Activated CD8-positive, alpha-beta memory T cell treated with anti-CD3 and anti-CD28 coated beads for 36 hours (primary cell): Measurements from ENCODE around the gene TSTD2. TPM values are rescaled to one million over a fixed set of nuclear protein-coding genes. Genes with fewer than 3 reads are reported as not detected.

ENCODE experiments used
- CTCF ChIA-PET: fragments of 350-600 bp; sonication (Branson Sonifier 250); formaldehyde crosslinking; loops from one replicate; lab custom pipeline; 2021; ENCODE audit warnings: antibody characterized with exemption; lab: Charles Lee
- POLR2A ChIA-PET: fragments of 350-600 bp; sonication (Branson Sonifier 250); formaldehyde crosslinking; loops from one replicate; lab custom pipeline; 2021; ENCODE audit warnings: antibody characterized with exemption; lab: Charles Lee
- total RNA-seq, 2 experiments: library from RNA; stranded (reverse); gene quantifications; one replicate each; pipeline ENCODE4 v1.2.3, GENCODE V29; 2021

Gene TSTD2
- total RNA-seq, result 10 to 100 TPM; 14.5 to 16.3 TPM

DNA sequence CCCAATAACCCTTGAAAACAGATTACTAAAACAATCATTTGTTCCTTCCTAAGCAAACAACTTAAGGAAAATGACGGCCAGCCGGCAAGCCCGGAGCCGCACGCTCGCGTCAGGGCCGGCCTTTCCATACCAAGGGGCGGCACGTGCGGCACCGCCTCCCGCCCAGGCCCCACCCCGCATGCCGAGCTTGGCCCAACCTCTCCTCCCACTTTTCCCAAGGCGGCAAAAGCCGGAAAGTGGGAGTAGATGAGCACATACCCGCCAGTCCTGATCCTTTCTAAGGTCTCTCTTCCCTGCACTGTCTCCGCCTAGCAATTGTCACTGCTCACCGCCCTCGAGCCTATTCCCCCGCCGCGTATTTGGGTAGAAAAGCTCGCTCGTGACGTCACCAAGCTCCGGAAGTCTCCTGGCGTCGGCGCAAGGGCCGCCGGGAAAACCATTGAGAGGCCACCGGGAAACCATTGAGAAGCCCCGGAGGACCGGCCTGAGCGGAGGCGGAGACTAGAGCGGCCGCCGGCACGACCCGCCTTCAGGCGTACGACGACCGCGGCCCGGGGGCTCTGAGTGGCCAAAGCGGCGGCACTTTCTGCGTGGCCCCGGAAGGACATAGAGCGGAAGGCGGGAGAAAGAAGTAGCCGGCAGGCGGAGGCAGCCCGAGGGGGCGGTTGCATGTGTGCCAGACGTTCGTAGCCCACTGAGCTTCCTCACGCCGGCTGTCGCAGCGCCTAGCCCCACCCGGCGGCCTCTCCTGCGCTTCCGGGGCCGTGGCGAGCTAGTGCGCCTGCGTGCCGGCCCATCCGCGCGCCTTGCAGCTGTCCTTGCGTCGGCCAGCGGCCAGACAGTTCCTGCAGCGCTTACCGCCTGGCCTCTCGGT, at the start of gene TSTD2, which contains the start of gene NCBP1:
TSTD2 (minus strand) TSS at position 384 of the 874 bp plus-strand sequence. CDS start 5,806 bp downstream, outside the sequence.
NCBP1 (plus strand) TSS at position 837 of the 874 bp plus-strand sequence. CDS start 61 bp downstream, outside the sequence.
- CTCF ChIA-PET, result interaction anchor here (0.6 to 1.8 kb wide), 4 partner anchors 14 to 289 kb away, joined by 3 to 7 read pairs (median 3); partner anchors contain the start of gene TRMO
- POLR2A ChIA-PET, result interaction anchor here (0.6 to 1.5 kb wide), 9 partner anchors 12 to 804 kb away, joined by 3 to 7 read pairs (median 4); partner anchors contain the start of gene XPA

GRCh38 chr9:97682242-97682641, 49.1 kb upstream of the TSTD2 start:
- ChIA-PET CTCF (no interaction called here), POLR2A (no interaction called here)

DNA sequence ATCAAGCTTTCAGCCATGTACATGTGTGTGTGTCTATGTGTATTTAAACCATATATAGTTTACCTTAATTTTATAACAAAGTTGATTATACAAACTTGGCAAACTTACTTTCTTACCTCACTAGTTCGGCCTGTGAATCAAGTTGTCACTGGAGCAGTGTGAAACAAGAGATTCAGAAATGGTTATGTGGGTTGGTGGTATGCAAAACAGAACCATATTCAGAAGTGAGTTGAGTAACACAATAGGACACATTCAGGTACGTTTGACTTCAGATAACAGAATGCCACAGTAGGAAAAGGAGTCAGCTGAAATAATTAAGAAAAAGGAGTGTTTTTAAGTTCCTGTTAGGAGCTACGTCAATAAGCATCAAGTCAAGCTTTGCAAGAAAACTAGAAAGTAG, 42.5 kb upstream of the TSTD2 start:
- CTCF ChIA-PET, result no interaction called here
- POLR2A ChIA-PET, result no interaction called here

DNA sequence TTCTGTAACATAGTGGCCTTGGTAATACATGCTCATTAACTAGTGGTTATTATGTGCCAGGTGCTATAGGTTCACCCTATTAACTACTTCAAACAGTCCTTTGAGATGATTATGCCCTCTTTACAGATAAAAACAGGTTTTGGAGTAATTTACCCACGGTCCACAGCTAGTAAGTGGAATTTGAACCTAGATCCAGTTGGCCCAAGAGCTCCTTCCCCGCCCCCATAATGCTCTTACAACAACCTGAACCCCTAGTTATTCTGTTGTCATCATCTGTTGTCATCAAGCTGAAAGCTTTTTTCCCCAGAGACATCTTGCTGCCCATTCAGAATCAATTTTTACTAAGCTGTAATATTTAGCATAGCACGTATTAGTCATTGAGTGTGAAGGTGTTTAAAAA, 40.8 kb upstream of the TSTD2 start:
- CTCF ChIA-PET, result no interaction called here
- POLR2A ChIA-PET, result no interaction called here

DNA sequence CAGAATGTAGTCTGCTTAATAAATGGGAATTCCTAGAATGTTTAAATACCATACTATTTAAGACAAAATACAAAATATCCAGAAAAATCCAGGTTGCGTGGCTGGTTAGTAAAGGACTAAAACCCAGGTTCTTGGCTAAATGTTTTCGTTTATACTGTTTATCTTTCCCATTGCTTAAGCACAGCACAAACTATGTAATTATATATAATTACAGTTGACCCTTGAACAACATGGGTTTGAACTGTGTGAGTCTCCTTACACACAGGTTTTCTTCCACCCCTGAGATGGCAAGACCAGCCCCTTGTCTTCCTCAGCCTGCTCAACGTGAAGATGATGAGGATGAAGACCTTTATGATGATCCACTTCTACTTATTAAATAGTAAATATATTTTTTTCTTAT, 39.2 kb upstream of the TSTD2 start:
- ChIA-PET CTCF (no interaction called here), POLR2A (no interaction called here)

- ChIA-PET POLR2A (no interaction called here), CTCF (interaction anchor here (1.0 kb wide), 1 partner anchor 23 kb away, joined by 3 read pairs; no protein-coding TSS in a partner anchor)
Measured at GRCh38 chr9:97670586-97670985, 37.4 kb upstream of the TSTD2 start.

DNA sequence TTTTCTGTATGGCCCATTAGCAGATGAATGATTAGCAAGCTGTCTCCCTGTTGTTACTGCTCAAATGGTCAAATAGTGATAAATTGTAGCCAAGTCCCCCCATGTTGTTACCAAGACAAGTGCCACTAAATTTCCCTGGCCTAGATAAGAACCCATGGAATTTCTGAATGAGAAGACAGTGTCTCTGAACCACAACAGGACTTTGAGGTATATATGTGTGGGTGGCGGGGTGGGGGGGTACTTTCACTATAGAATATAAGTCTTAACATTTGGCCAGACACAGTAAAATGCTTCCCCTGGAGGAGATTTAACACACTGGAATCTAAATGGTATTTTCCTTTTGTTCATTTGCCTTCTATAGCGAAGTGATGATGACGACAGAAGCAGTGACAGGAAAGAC, 35.3 kb upstream of the TSTD2 start:
- CTCF ChIA-PET, result no interaction called here

GRCh38 chr9:97666907-97667686, 33.9 kb upstream of the TSTD2 start:
- ChIA-PET POLR2A (no interaction called here), CTCF (no interaction called here)

More for the DNA sequence above, 35.3 kb upstream of the TSTD2 start:
- POLR2A ChIA-PET, result no interaction called here

- CTCF ChIA-PET, result no interaction called here
- POLR2A ChIA-PET, result no interaction called here
Measured at GRCh38 chr9:97665742-97666141, 32.6 kb upstream of the TSTD2 start.

GRCh38 chr9:97660847-97661246, 27.7 kb upstream of the TSTD2 start:
- CTCF ChIA-PET, result no interaction called here
- POLR2A ChIA-PET, result interaction anchor here (0.6 kb wide), 1 partner anchor 187 kb away, joined by 4 read pairs; no protein-coding TSS in a partner anchor

DNA sequence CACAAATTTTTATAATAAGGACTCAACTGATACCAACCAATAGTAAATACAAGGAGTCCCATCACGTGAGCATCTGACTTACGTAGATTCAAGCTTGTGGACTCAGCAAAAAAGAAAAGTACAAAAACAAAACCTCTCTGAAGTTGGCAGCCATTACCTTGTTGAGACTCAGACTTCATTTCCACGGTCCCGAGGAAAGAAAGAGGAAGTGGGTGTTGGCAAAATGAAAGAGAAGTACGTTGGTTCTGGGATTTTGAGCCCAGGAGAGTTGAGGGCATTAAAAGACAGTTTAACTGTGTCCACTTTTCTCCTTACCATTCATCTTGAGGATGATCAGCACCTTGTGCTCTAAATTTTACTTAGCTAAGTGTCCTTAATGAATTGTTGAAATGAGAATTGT, 27.2 kb upstream of the TSTD2 start:
- ChIA-PET POLR2A (no interaction called here), CTCF (no interaction called here)

DNA sequence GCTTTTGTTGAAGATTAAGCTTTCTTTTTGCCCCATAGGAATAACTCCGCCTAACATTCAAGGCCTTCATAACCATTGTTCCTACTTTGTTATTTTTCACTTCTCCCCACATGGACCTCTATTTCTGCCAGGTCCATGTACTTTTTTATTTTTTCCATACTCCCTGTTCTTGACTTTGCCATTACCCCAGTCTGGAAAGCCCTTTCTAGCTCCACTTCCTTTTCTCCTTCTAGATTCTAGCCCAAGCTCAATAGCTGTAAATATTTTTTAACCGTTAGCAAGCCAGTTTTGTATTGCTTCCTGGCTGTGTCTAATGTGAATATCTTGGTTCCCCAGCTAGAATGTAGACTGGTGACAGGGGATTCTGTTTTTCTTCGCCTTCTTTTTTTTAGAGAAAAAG, 26.6 kb upstream of the TSTD2 start:
- CTCF ChIA-PET, result no interaction called here
- POLR2A ChIA-PET, result no interaction called here

- ChIA-PET CTCF (no interaction called here), POLR2A (no interaction called here)
Measured at GRCh38 chr9:97658707-97659106, 25.5 kb upstream of the TSTD2 start.

DNA sequence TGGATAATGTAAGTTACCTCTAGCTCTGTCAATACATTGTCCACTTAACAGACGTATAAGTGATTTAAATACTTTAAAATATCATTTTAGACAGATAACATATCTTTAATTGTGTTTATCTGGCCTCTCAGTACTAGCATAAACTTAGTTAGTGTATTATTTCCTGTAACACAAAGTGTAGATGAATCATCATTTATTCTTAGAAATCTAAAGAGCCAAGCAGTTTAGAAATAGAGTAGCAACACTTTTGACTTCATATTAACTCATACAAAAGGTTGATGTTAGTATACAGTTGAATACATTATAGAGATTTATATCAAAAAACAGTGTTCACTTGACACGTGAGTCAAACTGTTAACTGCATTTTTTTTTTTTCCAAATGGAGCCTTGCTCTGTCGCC, 18.5 kb upstream of the TSTD2 start:
- ChIA-PET POLR2A (no interaction called here), CTCF (interaction anchor here (0.6 kb wide), 1 partner anchor 378 kb away, joined by 4 read pairs; no protein-coding TSS in a partner anchor)

- POLR2A ChIA-PET, result no interaction called here
- CTCF ChIA-PET, result interaction anchor here (1.1 kb wide), 1 partner anchor 22 kb away, joined by 3 read pairs; no protein-coding TSS in a partner anchor
Measured at GRCh38 chr9:97647996-97648395, 14.8 kb upstream of the TSTD2 start.

DNA sequence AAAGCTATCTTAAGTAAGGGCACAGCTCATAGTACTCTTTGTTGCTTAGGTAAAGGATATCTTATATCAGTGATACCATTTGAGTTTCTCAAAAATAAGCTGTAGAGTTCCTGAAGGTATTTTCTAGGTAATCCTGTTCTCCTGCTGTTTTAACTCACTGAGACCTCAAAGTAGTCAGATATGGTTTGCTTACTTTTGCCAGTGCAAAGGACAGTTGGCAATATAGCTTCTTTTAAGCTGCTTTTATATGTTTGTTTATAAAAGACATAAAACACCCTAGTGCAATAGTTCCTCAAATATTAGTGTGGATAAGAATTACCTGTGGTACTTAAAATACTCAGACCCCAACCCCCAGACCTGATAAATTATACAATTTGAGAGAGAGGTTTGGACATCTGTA, 12.6 kb upstream of the TSTD2 start:
- CTCF ChIA-PET, result no interaction called here
- POLR2A ChIA-PET, result interaction anchor here (1.2 to 1.6 kb wide), 2 partner anchors 13 to 406 kb away, joined by 3 to 4 read pairs; partner anchors contain the start of gene TSTD2

DNA sequence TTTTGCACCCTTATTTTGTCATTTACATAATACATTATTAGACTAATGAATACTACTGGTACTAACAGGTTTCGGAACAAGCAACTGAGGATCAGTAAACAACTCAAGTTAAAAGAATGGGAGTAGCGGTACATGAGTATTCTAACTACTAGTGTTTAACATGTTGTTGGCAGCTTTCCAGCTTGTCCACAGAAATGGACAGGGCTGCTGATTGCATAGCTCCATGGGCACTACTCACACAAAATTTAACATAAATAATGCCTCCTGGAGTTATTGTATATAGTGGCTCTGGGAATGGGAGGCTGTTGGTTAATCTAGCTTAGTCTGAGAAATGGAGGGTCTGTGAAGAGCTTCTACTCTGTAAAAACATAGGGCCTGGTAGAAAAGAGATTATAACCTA, 7.2 kb upstream of the TSTD2 start:
- POLR2A ChIA-PET, result no interaction called here
- CTCF ChIA-PET, result no interaction called here

DNA sequence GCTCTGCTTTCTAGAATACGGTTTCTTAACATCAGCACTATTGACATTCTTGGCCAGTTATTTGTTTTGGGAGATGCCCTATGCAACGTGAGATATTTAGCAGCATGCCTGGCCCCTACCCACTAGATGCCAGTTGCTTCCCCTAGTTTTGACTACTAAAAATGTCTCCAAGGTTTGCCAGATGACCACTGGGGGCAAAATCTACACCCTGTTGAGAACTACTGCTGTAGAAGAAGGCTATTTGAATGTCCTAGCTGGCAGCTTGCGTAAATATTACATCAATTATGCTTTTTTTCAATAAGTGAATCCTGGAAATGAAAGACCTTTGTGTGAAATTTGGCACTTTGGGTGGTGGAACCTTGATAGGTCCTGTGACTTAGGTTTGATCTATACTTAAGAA, 5.5 kb upstream of the TSTD2 start:
- ChIA-PET CTCF (no interaction called here), POLR2A (no interaction called here)

DNA sequence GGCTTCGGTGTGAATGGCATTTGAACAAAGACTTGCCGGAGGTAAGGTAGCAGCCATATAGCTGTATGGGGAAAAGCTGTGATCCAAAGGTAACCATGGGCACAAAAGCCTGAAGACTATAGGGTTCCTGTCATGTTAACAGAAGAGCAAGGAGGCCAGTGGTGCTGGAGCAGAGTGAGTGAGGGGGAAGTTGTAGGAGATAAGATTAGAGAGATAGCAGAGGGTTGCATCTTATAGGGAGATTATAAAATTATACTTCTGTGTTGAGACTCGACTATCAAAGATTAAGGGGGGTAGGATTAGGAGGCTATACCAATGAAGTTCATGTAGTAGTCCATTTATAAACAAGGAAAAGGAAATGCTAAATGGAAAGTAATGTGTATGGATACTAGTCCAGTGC, 3.7 kb upstream of the TSTD2 start:
- ChIA-PET CTCF (no interaction called here), POLR2A (no interaction called here)

DNA sequence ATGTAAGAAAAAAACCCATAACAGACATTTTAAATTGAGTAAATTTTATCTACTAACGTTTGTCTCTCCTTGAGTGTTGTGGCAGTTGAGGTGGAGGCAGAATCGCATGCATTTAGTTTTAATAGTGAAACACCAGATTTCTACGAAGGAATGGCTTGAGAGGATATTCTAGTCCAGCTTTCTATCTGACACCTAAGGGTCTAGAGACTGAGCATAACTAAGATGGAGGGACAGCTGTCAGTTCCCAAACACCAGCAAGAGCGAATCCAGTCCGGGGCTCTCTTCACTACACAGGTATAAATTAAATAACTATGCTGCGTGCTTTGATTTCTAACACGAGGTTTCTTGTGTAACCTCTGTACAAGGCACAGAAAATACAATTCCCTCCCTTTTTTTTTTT, 1.9 kb upstream of the TSTD2 start:
- ChIA-PET POLR2A (no interaction called here), CTCF (no interaction called here)
